GM21390 (cell line): Measurements from ENCODE around the gene ZIC2.

Source experiments
- ATAC-seq: cut with Tn5 transposase; IDR thresholded peaks from one replicate; pipeline ENCODE4 v1.9.1; 2021; ENCODE audit not compliant: unreplicated experiment

The ZIC2 gene

DNA sequence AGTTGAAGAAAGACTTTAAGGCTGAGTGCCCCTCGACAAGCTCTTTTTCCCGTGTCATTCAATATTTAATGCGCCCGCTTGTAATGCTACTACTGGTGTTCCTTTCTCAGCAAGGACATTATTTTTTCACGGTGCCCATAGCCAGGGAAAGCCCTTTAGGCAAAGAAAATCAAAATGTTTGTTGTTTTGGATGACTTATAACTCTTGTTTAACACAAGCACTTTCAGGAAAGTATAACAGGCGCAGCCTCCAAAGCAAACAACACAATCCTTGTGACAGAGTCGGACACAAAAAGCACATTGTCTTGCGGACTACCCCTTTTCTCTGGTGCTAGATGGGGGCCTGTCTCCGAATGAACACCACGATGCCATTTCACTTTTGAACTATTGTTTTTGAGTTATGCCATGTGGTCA lies 22.5 kb upstream of the ZIC2 start:
- ATAC-seq: no peak

DNA sequence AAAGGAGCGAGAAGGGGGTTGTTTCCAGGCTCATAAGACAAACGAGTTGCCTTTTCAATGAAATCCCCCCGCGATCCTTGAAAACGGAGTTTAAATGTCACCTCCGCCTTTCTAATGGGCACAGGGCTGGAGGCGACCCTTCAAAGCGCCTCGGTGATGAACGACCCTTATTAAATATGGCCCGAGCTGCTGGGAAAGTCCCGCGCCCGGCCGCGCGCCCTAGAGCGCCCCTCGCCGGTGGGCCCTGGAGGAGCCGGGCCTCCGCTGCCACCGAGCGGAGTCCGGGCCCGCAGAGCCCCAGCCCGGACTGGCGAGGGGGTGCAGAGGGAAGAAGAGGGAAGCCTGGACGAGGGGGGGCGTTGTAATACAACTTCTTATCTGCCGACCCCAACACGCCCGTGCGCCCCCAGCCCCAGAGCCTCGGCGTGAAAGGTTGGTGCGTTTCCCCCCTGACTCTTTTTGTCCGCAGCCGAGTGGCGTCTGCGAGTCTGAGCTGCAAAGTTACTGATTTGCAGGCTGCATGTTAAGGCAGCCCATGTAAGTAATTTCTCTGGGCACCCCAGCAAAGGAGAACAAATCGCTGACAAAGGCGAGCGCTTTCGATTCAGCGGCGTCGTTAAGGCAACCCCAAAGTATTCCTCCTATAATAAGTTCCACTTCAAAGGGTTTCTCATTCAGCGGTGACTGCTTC lies 21.9 kb upstream of the ZIC2 start:
- no peak for ATAC-seq

- ATAC-seq: no peak
Measured at GRCh38 chr13:99960663-99961311, 20.8 kb upstream of the ZIC2 start.

DNA sequence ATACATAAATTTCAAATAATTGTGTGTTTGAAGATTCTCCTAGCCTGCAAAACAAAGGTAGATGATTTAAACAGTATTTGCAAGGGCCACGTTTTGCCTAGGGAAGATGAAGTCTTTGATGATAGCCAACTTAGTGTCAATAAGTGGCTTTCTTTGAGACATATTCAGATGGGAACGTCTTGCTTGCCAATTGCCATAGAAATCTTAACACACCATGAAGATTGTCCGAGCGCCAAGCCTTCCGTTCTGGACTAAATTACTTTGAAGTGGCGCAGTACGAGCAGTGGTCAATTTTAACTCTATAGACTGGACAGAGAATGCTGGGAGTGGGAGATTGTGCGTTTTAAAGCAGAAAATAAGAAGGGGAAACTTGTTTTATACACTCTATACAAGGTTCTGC lies 19.9 kb upstream of the ZIC2 start:
- no peak for ATAC-seq

GRCh38 chr13:99962242-99962641 lies 19.3 kb upstream of the ZIC2 start:
- no peak for ATAC-seq

- no peak for ATAC-seq
Measured at GRCh38 chr13:99963816-99964339, 17.7 kb upstream of the ZIC2 start.

DNA sequence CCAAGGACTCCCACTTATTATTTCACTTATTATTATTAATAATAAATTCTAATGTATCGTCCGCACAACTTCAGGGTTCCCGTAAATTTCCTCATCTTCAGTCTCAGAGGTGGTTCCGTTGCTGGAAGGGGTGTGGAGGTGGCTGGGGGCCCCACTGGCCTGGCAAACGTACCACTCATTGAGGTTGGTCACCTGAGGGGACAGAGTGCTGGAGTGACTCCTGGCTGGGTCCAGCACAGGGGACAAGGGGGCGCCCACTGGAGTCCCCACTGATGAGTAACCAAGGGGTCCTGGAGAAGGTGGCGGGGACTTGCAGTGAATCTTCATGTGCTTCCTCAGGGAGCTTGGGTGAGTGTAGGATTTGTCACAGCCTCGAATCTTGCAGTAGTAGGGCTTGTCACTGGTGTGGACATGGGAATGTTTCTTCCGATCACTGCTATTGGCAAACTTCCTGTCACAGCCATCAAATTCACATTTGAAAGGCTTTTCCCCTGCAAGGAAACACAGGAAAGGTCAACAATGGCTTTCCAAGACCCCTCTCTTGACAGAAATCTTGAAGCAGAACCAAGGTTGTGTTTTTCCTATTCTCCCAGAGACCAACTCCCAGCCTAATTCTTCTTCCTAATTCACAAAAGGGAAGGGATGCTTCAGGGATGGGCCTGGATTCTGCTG lies 16.1 kb upstream of the ZIC2 start:
- ATAC-seq: no peak

DNA sequence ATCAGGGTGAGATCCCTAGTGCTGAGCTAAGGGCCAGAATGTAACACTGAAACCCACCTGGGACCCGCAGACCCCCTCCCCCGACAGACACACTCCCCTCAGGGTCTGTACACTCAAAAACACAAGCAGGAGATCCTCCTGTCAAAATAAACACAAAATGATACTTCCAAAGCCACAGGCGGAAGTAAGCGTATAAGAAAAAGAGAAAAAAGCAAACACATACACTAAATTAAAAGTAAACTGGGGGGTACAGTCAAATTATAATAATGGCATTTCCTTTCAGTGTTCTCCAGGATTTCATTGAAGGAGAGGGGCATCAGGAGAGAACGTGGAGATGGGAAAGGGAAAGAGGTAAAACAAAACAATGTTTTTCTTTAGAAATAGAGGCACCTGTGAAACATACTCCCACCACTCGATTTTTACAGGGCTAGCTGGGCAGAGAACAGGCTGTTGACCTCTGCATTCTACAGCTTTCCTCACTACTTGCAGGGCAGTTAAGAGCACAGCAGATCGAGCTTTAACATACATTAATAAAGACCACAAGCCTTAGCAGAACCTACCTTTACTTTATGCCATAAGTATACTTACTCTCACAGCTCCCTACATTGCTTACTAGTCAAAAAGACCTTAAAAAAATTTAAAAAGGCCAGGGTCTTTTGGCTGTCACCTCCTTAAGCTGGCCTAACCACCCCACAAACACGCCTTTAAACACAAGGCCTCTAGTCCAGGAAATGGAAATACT lies 15.3 kb upstream of the ZIC2 start:
- ATAC-seq: no peak

- ATAC-seq: no peak
Measured at GRCh38 chr13:99967498-99967868, 14.1 kb upstream of the ZIC2 start.

GRCh38 chr13:99967869-99968520 lies 13.6 kb upstream of the ZIC2 start:
- ATAC-seq: no peak

GRCh38 chr13:99968521-99969452 lies 12.8 kb upstream of the ZIC2 start:
- ATAC-seq: no peak

DNA sequence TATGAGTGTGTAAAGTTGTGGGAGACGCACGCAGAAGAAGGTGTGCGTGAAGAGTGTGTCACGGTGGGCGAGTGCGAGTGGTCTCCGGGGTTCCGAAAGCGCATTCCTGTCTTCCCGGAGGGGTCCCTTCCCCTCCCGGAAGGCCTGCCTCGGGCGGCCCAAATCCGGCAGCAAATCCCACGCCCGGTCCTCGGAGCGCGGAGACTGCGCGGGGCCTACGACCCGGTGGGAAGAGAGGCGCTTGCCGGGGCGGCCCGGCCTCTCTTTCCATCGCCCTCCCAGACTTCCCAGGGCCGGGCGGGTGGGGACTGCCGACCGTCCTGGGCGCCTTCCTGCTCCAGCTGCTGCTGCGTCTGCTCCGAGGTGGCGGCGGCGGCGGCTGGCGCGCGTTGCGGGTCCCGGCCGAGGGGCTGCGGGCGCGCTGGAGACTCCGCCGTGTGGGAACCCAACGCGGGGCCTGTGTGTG lies 12.1 kb upstream of the ZIC2 start:
- ATAC-seq: no peak

DNA sequence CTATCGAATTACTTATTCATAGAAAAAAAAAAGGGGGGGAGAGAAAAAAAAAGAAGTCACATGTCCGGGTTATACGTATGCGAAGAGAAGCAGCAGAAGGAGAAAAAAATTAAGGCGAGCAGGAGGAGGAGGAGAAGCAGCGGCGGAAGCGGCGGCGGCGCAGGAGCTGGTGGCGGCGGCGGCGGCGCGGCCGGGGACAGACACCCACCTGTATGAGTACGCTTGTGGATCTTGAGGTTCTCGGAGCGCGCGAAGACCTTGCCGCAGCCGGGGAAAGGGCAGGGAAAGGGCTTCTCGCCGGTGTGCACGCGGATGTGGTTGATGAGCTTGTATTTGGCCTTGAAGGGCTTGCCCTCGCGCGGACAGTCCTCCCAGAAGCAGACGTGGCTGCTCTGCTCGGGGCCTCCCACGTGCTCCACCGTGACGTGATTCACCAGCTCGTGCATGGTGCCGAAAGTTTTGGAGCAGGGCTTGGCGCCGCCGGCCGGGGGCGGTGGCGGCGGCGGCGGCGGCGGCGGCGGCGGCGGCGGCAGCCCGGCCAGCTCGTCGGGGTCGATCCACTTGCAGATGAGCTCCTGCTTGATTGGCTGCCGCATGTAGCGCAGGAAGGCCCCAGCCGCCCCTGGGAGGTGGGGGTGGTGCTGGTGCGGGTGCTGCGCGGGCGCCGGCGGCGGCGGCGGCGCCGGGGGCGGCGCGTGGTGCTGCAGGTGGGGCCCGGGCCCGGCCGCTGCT lies 11.5 kb upstream of the ZIC2 start:
- ATAC-seq: peak; percentile 39

GRCh38 chr13:99970651-99971575 lies 10.7 kb upstream of the ZIC2 start:
- ATAC-seq: peak; percentile 32

DNA sequence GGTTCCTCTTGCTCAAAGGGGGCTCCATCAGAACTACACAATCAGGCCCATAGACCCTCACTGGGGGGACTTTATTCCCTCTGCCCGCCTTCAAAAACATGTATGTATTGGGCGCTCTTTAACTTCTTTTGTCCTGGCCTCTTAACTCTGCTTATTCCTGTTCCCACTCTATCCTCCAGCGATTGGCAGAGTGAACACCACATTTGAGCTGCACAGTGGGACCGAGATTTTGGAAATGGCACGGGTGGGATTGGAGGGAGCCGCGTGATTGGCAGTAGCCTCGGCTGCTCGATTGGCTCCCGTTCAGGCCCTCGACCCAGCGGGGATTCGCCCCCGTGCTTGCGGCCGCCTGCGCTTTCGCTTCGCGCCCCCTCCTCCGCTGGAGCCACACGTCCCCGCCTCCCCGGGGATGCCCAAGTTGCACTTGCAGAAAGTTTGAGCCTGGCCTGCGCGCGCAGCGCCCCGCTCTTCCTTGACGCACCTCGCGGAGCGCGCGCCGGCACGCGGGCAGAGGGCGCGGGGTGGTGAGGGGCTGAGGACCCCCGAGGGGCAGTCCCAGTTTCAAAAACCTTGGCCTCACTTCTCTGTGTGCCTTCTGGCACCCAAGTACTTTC lies 9.9 kb upstream of the ZIC2 start, which contains the start of gene ZIC5:
Gene ZIC5 (minus strand): TSS at position 192 of the 614 bp plus-strand sequence. CDS start 164 bp downstream, at position 28.
- ATAC-seq: no peak

DNA sequence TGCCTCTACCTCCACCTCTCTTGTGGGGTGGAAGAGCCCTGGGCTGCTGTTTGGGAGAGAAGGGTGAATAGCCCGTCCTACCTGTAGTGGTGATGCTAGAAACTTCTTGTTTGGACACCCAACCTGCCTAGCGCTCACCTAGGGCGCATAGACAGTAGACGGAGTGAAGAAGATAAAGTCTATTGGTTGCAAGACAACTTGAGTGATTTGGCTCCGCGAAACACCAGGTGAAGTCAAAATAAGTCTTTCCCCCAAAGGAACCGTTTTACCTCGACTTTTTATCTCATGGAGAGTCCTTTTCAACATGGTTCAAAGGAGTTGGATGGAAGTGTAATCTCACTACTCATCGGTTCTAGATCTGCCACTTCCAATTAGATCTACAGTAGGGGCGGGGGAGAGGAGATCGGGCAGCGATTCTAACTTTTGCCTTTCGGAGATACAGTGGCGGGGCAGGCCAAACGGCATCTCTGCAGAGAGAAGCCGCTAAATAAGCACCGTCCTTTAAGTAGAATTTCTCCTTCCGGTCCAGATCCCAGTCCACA lies 9.3 kb upstream of the ZIC2 start:
- no peak for ATAC-seq

DNA sequence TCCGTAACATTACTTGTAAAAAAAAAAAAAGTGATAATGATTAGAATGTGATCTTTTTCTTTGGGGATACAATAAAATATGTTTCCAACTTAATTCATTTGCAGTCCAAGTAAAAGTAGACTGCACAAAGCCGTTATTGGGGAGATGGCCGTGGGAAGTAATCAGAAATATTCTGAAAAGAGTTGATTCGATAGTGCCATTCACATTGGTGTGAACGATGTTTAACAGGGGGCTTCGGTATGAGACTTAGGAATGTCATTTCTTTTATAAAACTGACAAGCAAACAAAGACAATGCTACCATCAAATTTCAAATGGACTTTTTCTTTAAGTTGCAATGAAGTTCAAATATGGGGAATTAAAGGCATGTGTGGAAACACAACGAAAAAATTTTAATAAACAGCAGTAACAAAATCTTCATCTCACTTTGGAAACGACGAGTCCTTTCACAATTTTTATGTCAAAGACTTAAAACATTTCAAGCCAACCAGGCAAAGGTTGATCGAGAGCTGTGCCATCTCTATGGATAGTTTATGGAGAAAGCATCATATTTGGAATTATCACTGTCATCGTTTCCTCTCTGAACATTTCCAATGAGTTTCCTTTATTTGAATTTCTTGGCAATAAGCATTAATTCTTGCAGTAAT lies 8.3 kb upstream of the ZIC2 start:
- ATAC-seq: no peak
